Astrocyte of the spinal cord (primary cell): ENCODE results near the gene MRPL20.
"Not testable (repeated sequence)": the region's sequence is repeated elsewhere in the genome, so short reads cannot be mapped to it uniquely, and the experiment has no call there.

Source experiments
- DNase-seq: peaks from one replicate; pipeline ENCODE4 v3.0.0; 2011; ENCODE audit warnings: low read depth, low spot score
- H3K4me3 ChIP-seq: 2 replicates; pipeline ENCODE4 v1.5.1; 2011; ENCODE audit warnings: low read depth, mild to moderate bottlenecking, low read length, moderate library complexity
- in situ Hi-C: cut with HindIII; loops from 2 replicates; pipeline ENCODE4 v1.10.0; 2017; ENCODE audit warnings: low sequenced_read_pairs
- TF ChIP-seq, protein P1 (sequence below): IDR thresholded peaks from 2 replicates; pipeline ENCODE4 v1.5.1; 2012; ENCODE audit warnings: low read depth, mild to moderate bottlenecking, low read length, inconsistent platforms

The MRPL20 gene

DNA sequence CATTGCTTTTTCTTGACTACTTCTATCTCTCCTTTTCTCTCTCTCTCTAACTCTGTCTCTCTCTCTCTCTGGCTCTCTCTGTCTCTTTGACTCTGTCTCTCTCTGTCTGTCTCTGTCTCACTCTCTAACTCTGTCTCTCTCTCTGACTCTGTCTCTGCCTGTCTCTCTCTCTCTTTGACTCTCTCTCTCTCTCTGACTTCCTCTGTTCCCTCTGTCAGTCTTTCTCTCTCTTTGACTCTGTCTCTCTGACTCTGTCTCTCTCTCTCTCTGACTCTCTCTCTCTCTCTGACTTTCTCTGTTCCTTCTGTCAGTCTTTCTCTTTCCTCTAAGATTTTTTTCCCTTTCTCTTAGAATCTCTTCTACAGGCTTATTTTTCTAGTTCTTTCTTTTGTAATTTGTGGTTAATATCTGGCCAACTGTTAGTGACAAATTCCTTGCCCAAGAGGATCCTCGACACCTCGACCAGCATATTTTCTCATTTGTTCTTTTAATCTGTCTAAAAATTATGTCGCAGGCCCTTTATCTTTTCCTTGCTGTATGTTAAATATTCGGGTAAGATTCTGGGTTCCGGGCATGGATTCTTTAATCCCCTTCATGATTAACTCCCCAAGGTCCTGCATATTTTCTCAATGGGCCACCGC, 42.1 kb upstream of the MRPL20 start, which contains the start of gene ATAD3C:
ATAD3C (plus strand) TSS at position 591 of the 641 bp plus-strand sequence. CDS start 995 bp downstream, outside the sequence.
- H3K4me3 ChIP-seq: no peak within 1 kb of the TSS
- in situ Hi-C loops: no loop called here
- no peak for DNase-seq
- TF ChIP-seq, protein P1, sequence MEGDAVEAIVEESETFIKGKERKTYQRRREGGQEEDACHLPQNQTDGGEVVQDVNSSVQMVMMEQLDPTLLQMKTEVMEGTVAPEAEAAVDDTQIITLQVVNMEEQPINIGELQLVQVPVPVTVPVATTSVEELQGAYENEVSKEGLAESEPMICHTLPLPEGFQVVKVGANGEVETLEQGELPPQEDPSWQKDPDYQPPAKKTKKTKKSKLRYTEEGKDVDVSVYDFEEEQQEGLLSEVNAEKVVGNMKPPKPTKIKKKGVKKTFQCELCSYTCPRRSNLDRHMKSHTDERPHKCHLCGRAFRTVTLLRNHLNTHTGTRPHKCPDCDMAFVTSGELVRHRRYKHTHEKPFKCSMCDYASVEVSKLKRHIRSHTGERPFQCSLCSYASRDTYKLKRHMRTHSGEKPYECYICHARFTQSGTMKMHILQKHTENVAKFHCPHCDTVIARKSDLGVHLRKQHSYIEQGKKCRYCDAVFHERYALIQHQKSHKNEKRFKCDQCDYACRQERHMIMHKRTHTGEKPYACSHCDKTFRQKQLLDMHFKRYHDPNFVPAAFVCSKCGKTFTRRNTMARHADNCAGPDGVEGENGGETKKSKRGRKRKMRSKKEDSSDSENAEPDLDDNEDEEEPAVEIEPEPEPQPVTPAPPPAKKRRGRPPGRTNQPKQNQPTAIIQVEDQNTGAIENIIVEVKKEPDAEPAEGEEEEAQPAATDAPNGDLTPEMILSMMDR: no peak

GRCh38 chr1:1446631-1447030, 39.5 kb upstream of the MRPL20 start:
- in situ Hi-C loops, H3K4me3 ChIP-seq, DNase-seq: not testable (repeated sequence)

GRCh38 chr1:1442069-1442770, 35.1 kb upstream of the MRPL20 start:
- no peak for DNase-seq
- TF ChIP-seq, protein P1: no peak
- in situ Hi-C loops: no loop called here
- H3K4me3 ChIP-seq: no peak overlapping the region

DNA sequence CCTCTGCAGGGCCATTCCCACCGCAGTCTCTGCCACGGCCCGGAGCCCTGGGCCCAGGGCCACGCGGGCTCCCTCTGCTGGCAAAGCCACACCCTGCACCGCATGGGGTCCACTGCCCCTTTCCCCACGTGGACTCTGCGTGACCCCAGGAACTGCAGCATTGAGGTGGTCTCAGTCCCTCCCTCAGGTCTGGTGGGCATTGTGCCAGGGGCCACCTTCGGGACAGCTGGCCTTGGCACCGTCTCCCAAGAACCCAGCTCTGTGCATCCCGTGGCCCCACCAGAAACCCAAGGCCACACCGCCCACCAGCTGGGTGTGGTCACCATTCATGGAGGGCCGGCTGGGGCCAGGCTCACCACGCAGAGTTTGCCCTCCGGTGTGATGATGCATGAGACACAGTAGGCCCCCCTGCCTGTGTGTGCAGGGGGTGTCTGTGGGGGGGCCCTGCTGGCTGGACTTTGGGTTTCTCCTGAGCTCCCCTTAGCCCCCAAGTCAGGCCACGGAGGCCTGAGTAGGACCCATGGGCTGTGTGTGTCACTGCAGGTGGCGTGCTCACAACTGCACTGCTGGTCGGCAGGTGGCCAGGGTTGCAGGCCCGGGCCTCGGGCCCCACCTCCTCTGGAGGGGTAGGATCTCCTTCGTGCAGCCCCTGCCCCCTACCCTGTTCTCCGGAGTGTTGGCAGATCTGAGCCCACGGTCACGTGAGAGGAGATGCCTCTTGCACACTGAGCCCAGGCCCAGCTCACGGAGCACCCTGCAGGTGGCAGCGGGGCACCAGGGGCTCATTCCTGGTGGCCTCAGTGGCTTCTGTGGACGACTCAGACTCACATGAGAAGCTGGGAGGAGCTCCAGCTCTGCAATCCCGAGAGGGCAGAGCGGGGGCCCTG, 34.2 kb upstream of the MRPL20 start:
- DNase-seq: no peak
- in situ Hi-C loops: no loop called here
- H3K4me3 ChIP-seq: no peak overlapping the region
- TF ChIP-seq, protein P1: peak; percentile 82

DNA sequence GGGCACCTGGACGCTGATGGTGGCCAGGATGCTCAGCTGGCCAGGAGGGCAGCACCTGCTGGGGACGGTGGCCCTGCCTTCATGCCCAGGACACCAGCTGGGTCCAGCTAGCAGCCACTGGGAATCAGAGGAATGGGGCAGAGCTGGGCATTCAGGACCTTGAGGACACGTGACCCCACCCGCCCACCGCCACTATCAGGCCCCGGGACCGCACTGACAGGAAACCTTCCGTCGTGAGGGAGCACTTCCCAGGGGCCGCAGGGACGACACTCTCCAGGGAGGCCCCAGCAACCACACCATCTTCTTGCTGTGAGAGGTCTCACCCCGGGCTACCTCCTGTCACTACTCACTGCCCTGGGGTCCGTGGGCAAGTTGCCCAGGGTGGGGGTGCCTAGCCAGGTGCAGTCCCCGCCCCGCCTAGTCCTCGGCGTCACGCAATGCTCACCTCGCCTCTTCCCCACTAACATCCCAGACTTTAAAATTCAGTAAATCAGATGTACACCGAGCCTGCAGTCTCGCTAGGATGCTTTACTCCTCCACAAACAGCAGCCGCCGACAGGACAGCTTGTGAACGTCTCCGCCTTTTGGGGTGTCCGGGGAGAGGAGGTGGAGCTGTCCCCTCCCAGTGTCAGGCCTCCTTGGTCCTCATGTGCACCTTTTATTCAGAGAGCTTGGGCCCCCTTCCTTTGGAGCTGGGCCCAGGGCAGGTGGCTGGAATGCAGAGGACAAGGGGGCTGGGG, 33.3 kb upstream of the MRPL20 start:
- DNase-seq: no peak
- in situ Hi-C loops: no loop called here
- TF ChIP-seq, protein P1: no peak
- H3K4me3 ChIP-seq: no peak overlapping the region

DNA sequence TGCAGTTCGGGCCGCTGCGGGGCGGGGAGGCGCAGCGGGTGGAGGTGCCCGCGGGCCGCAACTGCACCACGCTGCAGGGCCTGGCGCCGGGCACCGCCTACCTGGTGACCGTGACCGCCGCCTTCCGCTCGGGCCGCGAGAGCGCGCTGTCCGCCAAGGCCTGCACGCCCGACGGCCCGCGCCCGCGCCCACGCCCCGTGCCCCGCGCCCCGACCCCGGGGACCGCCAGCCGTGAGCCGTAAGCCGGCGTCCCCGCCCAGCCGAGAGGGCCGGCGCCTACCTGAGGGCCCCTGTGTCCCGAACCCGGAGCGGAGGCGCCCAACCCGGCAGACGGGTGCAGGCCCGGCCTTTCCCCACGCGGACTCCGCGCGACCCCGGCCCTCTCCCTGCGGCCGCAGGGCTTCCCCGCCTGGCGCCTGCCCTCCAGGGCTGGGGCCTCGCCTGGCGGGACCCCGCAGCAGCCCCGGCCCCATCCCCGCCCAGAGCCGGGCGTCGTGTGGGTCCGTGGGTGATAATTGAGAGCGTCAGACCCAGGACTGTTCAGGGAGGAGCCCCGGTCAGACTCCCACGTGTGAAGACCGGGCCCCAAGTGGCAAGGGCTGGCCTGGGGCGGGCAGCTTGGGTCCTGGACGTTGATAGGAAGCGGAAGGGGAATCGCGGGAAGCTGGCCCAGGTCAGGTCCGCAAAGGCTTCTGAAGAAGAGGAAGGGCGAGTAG, 32.6 kb upstream of the MRPL20 start:
- no peak for DNase-seq

More for the DNA sequence above, 32.6 kb upstream of the MRPL20 start:
- in situ Hi-C loops: no loop called here
- TF ChIP-seq, protein P1: no peak
- H3K4me3 ChIP-seq: no peak overlapping the region
